T-helper 1 cell treated with Interleukin-12 subunit alpha and Interleukin-12 subunit beta and Interleukin-4 antibody, amounts not matched to agents 30 μg/mL and 1 μg/mL, for 36 hours (primary cell): Measurements from ENCODE around the gene RND2.

ENCODE experiments used
- H3K27ac Mint-ChIP-seq: one replicate; pipeline ENCODE4 v1.8.0; 2021; ENCODE audit warnings: mild to moderate bottlenecking, mixed read lengths
- H3K27me3 Mint-ChIP-seq: one replicate; pipeline ENCODE4 v1.8.0; 2021; ENCODE audit warnings: low read depth, mixed read lengths
- H3K36me3 Mint-ChIP-seq: one replicate; pipeline ENCODE4 v1.8.0; 2021; ENCODE audit warnings: low read depth, mixed read lengths
- H3K4me1 Mint-ChIP-seq: one replicate; pipeline ENCODE4 v1.8.0; 2021; ENCODE audit warnings: low read depth, mixed read lengths
- H3K4me3 Mint-ChIP-seq: one replicate; pipeline ENCODE4 v1.8.0; 2021; ENCODE audit warnings: mild to moderate bottlenecking, moderate library complexity, mixed read lengths
- H3K9me3 Mint-ChIP-seq: one replicate; pipeline ENCODE4 v1.8.0; 2021; ENCODE audit warnings: mixed read lengths

The RND2 gene

GRCh38 chr17:43016216-43016615 lies 8.8 kb upstream of the RND2 start:
- H3K4me1 Mint-ChIP-seq, result peaks cover 16% of the 10 kb centered on the region
- no peak overlapping the region for H3K4me3 Mint-ChIP-seq
- no peak overlapping the region for H3K27ac Mint-ChIP-seq
- H3K36me3 Mint-ChIP-seq, result peaks cover 25% of the 10 kb centered on the region
- no peaks in the 10 kb centered on the region for H3K9me3 Mint-ChIP-seq
- H3K27me3 Mint-ChIP-seq, result peaks cover 4% of the 10 kb centered on the region

- no peak overlapping the region for H3K4me3 Mint-ChIP-seq
- peak overlapping the region; percentile 6 for H3K27ac Mint-ChIP-seq
- peaks cover 4% of the 10 kb centered on the region for H3K27me3 Mint-ChIP-seq
- peaks cover 13% of the 10 kb centered on the region for H3K36me3 Mint-ChIP-seq
- no peaks in the 10 kb centered on the region for H3K9me3 Mint-ChIP-seq
- peaks cover 16% of the 10 kb centered on the region for H3K4me1 Mint-ChIP-seq
These were observed 6.8 kb upstream of the RND2 start for GRCh38 chr17:43018008-43018853.

DNA sequence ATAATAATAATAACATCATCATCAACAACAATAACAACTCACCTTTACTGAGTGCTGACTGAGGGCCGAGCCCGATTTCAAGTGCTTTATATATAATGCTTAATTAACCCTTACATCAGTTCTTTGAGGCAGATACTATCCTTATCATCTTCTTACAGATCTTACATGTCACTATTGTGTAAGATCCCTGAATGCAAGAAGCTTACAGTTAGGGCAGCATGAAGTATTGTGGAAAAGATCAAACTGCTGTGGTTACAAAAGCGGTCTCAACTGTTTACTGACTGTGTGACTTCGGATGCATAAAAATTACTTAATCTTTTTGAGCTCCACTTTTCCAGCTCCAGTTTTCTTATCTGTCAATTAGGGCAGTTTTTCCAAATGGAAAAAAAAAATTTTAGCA lies 6.1 kb upstream of the RND2 start:
- Mint-ChIP-seq H3K27ac (no peak overlapping the region), H3K36me3 (peaks cover 9% of the 10 kb centered on the region), H3K27me3 (peaks cover 4% of the 10 kb centered on the region), H3K4me1 (peaks cover 16% of the 10 kb centered on the region), H3K4me3 (no peak overlapping the region), H3K9me3 (no peaks in the 10 kb centered on the region)

DNA sequence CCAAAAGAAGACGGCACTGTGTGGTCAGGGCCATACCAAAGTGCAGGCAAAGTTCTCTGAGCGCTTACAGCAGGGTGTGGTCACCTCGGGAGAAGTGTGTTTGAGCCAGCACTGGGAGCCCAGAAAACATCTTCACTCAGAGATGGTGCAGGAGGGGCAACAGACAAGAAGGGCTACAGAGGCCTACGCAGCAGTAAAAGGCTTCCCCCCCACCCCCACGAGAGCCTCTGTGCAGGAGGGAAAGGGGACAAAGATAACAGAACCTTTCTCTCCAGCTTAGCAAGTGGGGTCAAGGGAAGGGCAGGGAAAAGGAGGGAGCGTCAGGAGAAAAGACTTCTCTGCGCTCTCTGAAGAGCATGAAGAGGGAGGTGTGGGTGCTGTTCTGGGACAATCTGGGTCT lies 5.6 kb upstream of the RND2 start:
- Mint-ChIP-seq H3K4me3 (peak overlapping the region; percentile 26), H3K27ac (no peak overlapping the region), H3K4me1 (peaks cover 18% of the 10 kb centered on the region), H3K27me3 (peaks cover 7% of the 10 kb centered on the region), H3K36me3 (peaks cover 9% of the 10 kb centered on the region), H3K9me3 (no peaks in the 10 kb centered on the region)

- Mint-ChIP-seq H3K9me3 (no peaks in the 10 kb centered on the region), H3K36me3 (peaks cover 5% of the 10 kb centered on the region), H3K4me3 (peak overlapping the region; percentile 28), H3K27ac (no peak overlapping the region), H3K4me1 (peaks cover 18% of the 10 kb centered on the region), H3K27me3 (peaks cover 13% of the 10 kb centered on the region)
These were observed 4.9 kb upstream of the RND2 start for GRCh38 chr17:43020030-43020621.

DNA sequence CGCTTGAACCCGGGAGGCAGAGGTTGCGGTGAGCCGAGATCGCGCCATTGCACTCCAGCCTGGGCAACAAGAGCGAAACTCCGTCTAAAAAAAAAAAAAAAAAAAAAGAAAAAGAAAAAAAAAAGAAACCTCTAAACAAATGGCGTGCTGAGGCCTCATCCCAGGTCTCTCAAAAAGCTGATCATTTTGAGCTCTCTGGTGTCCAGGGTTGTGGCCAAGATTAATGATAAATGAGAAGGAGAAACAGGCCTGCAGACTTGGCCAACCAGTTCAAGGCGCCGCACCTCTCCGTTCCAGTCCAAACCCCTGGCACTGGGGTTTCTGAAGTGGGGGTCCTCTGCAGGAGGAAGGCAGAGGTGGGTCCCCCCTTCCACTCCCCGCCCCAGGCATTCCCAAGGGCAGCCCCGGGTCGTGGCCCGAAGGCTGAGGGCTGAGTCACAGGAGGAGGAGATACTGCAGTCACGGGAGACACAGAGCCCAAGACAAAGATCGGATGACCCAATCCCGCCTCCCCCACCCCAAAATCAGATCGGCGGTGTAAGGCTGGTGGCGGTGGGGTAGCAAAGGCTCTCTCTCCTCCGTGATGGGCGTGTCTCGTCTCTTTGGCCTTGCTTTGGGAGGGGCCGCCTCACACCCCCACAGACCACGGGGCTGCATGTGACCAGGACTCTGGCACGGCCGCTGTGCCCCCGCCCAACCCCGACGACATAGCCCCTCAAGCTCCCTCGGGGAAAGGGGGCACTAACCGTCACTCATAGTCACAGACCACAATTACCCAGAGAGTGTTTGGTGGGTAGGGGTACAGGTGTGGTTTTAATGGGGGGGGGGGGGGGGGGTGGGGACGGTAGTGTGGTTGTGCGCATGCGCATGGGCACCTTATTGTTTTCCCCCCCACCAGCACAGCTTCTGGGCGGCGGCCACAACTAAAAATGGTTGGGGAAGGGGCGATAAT lies 4.0 kb upstream of the RND2 start:
- H3K36me3 Mint-ChIP-seq, result peaks cover under 1% of the 10 kb centered on the region
- peaks cover 18% of the 10 kb centered on the region for H3K4me1 Mint-ChIP-seq
- H3K4me3 Mint-ChIP-seq, result peak overlapping the region; percentile 81
- H3K9me3 Mint-ChIP-seq, result no peaks in the 10 kb centered on the region
- H3K27ac Mint-ChIP-seq, result no peak overlapping the region
- peaks cover 16% of the 10 kb centered on the region for H3K27me3 Mint-ChIP-seq

- Mint-ChIP-seq H3K4me3 (peak within 1 kb of the TSS; percentile 81), H3K36me3 (no peaks in the 10 kb centered on the region), H3K9me3 (no peaks in the 10 kb centered on the region), H3K27me3 (peaks cover 16% of the 10 kb centered on the region), H3K27ac (peak within 1 kb of the TSS; percentile 45), H3K4me1 (peaks cover 18% of the 10 kb centered on the region)
These were observed 3.1 kb upstream of the RND2 start, which contains the start of gene VAT1 for GRCh38 chr17:43021741-43022512. VAT1 (minus strand) TSS chr17:43022385; CDS start chr17:43022322, 63 bp downstream.

DNA sequence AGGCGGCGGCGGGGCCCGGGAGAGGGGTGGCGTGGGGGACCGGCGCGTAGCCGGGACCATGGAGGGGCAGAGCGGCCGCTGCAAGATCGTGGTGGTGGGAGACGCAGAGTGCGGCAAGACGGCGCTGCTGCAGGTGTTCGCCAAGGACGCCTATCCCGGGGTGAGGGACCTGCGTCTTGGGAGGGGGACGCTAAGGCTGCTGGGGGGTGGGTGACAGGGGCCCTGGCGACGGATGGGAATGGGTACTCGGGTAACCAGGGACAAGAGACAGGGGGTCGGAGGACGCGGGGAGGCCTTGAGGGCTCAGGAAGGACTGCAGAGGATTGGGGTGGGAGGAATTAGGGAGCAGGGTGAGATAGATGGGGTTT lies 243 bp downstream of the RND2 start:
- Mint-ChIP-seq H3K36me3 (no peaks in the 10 kb centered on the region), H3K27me3 (peaks cover 11% of the 10 kb centered on the region), H3K4me1 (peaks cover 8% of the 10 kb centered on the region), H3K27ac (no peak overlapping the region), H3K4me3 (peak overlapping the region; percentile 75), H3K9me3 (no peaks in the 10 kb centered on the region)

DNA sequence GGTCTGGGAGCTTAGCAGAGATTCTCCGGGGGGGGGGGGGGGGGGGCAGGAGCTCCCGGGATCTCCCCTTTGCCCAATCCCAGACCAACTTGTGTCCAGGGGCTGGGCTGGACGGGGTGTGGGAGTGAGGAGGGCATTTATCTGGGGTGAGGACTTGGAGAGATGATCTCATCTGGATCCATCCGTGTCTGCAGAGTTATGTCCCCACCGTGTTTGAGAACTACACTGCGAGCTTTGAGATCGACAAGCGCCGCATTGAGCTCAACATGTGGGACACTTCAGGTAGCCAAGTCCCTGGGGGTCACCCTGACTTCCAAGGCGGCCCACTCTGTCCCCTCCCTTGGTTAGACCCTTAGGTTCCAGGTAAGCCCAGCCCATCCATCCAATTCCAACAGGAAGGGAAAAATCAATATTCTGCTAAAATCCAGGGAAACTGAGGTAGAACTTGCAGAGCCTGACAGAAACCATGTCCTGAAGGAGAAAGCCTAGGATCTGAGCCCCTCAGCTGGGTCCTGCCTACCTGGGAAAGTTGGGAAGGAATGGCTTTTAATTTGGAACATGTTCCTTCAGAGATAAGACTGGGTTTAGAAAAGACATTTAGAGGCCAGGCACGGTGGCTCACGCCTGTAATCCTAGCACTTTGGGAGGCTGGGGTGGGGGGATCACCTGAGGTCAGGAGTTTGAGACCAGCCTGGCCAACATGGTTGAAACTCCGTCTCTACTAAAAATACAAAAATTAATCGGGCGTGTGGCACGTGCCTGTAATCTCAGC lies 921 bp downstream of the RND2 start:
- H3K4me3 Mint-ChIP-seq, result peak overlapping the region; percentile 75
- H3K9me3 Mint-ChIP-seq, result no peaks in the 10 kb centered on the region
- peaks cover 11% of the 10 kb centered on the region for H3K27me3 Mint-ChIP-seq
- peaks cover 8% of the 10 kb centered on the region for H3K4me1 Mint-ChIP-seq
- no peaks in the 10 kb centered on the region for H3K36me3 Mint-ChIP-seq
- H3K27ac Mint-ChIP-seq, result no peak overlapping the region

- H3K27me3 Mint-ChIP-seq, result peaks cover 11% of the 10 kb centered on the region
- H3K9me3 Mint-ChIP-seq, result no peaks in the 10 kb centered on the region
- H3K27ac Mint-ChIP-seq, result no peak overlapping the region
- H3K4me3 Mint-ChIP-seq, result peak overlapping the region; percentile 35
- peaks cover 7% of the 10 kb centered on the region for H3K4me1 Mint-ChIP-seq
- no peaks in the 10 kb centered on the region for H3K36me3 Mint-ChIP-seq
These were observed 1.6 kb downstream of the RND2 start for GRCh38 chr17:43026595-43026994.

- H3K4me1 Mint-ChIP-seq, result peaks cover 7% of the 10 kb centered on the region
- no peak overlapping the region for H3K4me3 Mint-ChIP-seq
- no peak overlapping the region for H3K27ac Mint-ChIP-seq
- H3K36me3 Mint-ChIP-seq, result no peaks in the 10 kb centered on the region
- H3K9me3 Mint-ChIP-seq, result no peaks in the 10 kb centered on the region
- peaks cover 11% of the 10 kb centered on the region for H3K27me3 Mint-ChIP-seq
These were observed 2.3 kb downstream of the RND2 start for GRCh38 chr17:43027091-43028032.

GRCh38 chr17:43028221-43028861 lies 3.3 kb downstream of the RND2 start:
- Mint-ChIP-seq H3K27ac (no peak overlapping the region), H3K36me3 (no peaks in the 10 kb centered on the region), H3K27me3 (peaks cover 11% of the 10 kb centered on the region), H3K9me3 (no peaks in the 10 kb centered on the region), H3K4me1 (peaks cover 7% of the 10 kb centered on the region), H3K4me3 (no peak overlapping the region)
